Tongue (tissue), 2 donors: ENCODE data around the gene SCN4A. TPM values are rescaled to one million over a fixed set of nuclear protein-coding genes. Genes with fewer than 3 reads are reported as not detected.

ENCODE experiments used
- DNase-seq: peaks from one replicate; pipeline ENCODE4 v3.0.0-alpha.2; 2015
- total RNA-seq: library from RNA; depleted of rRNA; stranded (reverse); fragments of >200 nt; gene quantifications from one replicate; pipeline ENCODE4 v1.2.3, GENCODE V29; 2014

SCN4A gene
- total RNA-seq, 1 donor from 2014 or later, result 46.2 TPM

DNA sequence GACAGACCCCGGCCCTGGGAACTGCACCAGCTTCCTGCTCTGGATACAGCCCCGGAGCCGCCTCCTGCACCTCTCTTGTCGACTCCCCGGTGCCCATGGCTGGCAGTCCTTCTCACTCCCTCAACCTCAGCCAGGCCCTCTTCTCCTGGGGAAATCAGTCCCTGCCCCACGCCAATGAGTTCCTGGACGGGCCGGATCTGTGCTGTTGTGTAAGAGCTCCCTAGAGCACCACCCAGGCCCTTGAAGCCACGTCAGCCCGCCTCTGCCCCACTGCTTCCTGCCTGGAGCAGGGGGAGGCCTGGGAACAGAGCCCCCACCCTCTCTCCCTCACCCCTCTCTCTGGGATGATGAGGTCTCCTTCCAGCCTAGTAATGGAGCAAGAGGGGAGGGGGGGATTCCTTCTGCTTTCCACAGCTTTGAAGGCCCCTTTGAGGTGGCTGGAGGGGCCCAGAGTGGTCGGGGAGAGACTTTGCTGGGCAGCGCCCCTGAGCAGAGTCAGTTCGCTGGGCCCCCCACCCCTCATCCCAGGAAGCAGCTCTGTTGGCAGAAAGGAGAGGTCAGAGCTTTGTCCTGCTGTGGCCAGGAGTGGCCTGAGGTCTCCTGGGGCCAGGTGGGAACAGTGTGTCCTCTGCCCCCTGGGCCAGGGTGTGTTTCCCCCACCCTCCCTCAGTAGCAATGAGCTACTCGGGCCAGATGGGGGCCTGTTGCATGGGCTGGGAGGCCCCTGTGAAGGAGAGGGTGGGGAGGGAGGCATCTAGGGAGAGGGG is 29.2 kb upstream of the SCN4A start:
- DNase-seq, result no peak

DNA sequence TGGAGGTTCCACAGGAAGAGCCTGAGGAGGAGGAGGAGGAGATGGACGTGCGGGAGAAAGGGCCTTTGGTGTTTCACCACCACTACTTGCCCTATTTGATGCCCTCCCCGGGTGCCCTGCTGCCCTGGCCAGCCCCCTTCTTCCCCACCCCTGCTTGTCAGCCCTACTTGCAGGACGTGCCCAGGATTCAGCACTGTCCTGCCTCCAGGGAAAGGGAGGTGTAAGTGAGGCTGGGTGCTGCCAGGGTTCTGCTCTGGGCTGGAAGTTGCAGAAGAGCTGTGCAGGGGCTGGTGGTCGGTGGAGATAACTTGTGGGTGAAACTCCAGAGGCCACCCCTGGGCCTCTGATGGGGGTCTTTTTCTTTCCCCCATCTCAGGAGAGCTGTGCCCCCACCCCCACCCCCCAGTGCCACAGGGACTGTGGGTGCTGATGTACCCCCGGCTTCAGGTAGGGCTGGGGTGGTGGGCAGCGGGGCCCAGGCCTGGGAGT is 28.4 kb upstream of the SCN4A start:
- DNase-seq, result no peak

DNA sequence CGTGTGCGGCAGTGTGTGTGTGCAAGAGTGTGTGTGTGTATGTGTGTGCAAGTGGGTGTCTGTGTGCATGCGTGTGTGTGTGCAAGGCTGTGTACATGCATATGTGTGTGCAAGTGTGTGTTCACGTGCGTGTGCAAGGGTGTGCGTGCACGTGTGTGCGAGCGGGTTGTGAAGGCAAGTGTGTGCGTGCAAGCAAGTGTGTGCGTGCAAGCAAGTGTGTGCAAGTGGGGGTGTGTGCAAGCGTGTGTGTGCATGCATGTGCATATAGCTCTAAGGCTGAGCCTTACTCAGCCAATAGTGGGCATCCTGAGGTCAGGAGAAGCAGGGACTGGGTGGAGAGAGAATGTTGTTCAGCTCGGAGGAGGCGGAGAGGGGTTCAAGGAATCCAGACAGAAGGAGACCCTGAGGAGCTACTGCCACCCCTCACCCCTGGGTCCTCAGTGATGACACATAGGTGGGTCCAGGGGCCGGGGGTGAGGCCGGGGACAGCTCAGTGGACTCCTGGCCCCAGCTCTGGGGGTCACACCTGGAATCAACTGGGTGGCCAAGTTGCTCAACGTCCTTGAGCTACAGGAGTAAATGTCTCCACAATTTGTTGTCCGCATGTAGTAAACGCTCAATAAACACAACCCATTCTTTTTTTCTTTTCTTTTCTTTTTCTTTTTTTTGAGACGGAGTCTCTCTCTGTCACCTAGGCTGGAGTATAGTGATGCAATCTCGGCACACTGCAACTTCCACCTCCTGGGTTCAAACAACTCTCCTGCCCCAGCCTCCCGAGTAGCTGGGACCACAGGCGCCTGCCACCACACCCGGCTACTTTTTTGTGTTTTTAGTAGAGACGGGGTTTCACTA is 27.2 kb upstream of the SCN4A start:
- DNase-seq, result no peak

DNA sequence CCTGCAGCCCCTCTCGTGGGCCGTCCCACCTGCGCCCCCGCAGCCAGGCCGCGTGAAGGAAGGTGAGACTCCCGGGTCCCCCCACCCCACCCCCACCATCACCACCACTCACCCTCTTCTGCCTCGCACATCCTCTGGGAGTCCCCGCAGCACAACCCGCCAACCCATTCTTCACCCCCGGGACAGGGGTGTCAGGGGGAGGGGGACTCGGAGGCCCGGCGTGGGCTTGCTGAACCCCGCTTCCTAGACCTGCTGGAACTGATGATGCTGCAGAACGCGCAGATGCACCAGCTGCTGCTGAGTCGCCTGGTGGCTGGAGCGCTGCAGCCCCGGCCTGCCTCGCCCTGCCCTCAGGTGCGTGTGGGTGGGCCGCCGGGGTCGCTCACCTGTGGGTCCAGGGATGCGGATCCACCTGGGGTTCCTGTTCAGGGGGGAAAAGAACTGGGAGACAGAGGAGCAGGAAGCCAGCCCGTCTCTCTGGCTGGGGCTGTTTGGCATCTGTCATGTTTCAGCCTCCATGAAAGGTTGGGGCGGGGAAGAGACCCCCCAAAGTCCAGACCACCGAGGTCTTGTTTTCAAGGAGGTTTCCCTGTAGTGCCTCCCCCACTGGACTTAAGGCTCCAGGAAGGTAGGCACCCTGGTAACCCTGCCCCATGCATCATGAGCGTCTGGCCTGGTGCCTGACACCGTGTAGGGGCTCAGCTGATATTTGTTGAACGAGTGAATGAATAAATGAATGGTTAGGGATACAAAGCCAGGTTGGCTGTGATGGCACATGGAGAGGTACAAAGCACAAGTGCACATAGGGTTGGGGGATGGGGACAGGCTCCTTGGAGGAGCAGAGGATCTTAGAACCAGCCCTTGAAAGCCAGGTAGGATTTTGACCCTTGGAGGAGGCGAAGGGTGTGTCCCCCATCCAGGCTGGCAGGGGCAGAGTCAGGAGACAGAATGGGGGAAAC is 26.3 kb upstream of the SCN4A start:
- no peak for DNase-seq

DNA sequence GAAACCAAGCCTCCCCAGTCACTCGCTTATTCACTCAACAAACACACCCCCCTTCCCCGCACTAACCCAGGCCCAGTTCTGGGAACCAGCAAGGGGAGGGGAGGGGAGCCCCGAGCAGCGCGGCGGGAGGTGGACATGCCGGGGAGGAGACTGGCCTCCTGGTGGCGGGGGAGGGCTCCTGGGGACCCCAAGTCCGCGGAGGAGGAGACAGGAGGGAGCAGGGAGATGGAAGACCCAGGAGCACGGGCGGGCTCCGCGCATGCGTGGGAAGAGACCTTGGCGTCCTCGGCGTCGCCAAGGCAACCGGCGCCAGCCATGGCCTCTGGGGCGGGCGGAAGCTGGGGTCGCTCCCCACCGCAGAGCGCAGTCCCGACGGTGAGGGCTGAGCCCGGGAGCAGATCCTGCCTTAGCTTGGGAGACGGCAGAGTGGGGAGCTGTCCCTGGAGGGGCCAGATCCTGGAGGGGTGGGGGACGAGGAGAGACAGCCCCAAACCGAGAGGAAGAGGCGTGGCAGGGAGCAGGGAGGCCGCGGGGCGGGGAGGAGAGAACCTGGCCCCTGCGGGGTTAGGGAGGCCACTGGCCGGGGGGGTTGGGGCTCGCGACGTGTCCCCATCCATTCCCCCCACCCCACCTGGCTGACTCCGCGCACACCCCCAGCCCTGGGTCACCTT is 25.5 kb upstream of the SCN4A start, which contains the start of gene PRR29:
TSS of gene PRR29 (plus strand) at position 302 of the 671 bp plus-strand sequence. CDS start at position 316, 14 bp downstream.
- DNase-seq, result peak; percentile 90

DNA sequence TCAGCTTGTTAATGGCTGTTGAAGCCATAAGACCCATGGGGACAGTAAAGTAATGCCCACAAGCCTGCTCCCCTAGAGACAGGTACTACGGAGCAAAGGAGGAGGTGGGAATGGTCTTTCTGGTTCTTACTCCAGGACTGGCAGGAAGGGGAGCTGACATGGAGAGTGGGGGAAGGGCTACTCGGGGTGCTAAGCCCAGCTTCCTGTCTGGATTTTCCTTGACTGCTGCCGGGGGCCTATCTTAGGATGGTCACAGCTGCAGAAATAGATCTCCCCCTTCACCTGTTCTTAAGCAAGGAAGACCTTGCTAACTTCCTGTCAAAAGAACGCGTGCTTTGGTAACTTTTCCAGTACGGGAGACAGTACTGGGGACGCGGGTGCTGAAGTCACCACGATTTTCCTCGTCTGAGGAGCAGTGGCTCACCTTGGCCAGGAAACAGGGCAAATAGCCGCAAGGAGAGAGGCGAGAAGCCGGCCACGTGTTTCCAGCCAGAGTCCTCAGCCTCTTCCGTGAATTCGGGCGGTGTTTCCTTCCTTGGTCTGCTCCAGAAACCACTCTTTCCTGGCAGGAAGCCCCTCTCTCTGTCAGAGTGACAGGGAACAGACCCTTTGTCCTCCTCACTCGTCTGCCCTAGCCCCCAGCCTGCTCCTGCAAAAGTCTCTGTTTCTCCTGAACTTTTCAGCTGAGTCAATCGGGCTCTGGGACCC is 24.8 kb upstream of the SCN4A start:
- peak; percentile 82 for DNase-seq

DNA sequence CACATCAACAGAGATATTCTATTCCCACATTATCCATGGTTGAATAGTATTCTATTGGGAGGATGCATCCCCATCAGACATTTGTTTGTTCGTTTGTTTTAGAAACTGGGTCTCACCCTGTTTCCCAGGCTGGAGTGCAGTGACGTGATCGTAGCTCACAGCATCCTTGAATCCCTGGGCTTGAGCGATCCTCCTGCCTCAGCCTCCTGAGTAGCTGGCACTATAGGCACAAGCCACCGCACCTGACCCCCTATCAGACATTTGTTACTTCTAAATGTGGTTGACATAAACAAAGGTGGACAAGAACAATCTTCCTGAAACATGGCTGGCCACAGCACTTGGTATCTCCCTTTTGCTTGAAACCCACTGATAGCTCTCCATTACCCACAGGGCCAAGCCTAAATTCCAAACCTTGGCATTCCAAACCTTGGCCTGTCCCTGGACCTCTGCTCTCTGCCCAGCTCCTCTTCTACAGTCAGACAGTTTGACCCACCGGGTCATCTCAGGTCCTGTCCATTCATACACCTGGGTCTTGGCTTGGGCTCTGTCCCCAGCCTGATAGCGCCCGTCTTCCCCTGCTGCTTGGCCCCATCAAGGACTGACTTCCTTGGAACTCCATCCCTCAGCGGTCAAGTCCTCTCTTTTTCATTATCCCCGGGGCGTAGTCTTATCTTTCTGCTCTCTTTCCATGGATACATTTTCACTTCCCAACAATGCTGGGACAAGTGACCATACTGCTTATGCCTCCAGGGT is 23.9 kb upstream of the SCN4A start:
- no peak for DNase-seq

DNA sequence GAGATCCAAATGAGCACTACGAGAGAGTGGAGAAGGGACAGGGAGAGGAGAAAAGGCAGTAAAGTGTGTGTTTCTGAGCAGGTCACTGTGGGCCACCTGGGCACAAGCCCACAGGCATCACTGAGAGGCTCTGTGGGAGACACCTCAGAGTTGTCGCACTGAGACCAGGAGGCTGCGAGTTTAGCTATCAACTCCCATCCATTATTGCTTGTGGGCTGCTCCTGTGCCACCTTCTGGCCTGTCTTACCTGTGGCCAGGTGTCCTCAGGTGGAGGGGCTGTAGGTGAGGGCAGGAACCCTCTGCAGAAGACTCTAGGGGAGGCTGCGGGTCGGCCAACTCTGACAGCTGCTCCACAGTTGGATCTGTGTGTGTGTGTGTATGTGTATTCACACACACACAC is 22.9 kb upstream of the SCN4A start:
- no peak for DNase-seq

DNA sequence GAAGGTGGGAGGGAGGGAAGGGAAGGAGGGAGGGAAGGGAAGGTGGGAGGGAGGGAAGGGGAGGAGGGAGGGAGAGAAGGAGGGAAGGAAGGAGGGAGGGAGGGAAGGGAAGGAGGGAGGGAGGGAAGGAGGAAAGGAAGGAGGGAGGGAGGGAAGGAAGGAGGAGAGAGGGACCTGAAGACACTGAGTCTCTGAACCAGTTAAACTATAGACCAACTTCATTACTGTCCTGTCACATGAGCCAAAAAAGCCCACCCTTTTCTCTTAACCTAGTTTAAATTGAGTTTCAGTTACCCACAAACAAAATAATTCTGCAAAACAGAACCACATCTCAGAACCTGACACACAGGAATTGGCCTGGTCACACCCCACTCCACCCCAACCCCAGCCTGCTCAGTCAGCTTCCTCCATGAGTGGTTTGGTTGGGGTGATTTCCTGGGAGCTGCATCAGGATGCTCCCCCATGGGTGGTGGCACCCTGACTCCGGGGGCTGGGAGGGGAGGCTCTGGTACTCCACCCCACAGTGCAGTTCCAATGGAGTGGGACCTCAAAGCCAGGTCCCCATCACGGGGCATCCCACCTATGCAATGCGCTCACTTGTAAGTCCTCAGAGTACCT is 20.8 kb upstream of the SCN4A start:
- DNase-seq, result no peak

DNA sequence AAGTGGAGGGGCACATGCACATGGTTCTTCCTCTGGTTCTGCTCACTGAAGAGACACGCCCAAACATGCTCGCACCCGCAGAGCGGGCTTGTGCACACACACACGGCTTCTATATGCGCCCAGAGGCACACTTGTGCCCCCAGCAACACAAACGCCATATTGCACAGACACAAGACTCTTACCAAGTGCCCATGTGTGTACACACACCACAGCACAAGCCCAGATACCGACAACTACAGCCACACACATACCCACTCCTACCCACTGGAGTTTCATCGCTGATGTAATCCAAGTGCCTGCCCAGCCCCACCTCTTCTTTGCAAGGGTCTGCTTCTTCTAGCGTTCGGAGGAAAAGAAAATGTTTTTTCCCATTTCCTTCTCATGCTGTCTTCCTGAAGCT is 18.9 kb upstream of the SCN4A start:
- no peak for DNase-seq

DNA sequence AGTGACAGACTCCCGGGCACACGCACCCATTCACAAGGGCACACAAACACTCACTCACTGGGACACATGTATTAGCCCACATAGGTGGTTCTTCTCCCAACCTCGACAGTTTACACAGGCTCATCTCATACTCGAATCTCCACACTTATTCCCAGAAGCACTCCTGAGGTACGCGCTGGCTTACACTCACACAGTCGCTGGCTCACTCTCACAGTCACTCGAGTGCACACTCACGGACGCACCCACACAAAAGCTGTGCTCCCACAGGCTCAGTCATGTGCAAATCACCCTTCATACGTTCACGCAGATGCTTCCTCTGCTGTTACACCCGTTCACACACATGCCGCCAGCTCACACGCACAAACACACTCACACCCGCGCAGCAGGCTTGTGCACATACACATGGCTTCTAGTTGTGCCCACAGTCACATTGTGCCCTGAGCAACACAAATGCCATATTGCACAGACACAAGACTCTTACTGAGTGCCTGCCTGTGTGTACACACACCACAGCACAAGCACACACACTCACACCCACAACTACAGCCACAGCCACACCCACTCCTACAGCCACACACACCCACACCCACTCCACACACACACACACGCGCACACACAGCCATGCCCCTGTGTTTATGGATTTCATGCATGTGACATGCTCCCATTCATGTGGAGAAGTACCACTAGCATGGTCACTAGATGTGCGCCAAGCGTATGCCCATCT is 17.1 kb upstream of the SCN4A start:
- no peak for DNase-seq

DNA sequence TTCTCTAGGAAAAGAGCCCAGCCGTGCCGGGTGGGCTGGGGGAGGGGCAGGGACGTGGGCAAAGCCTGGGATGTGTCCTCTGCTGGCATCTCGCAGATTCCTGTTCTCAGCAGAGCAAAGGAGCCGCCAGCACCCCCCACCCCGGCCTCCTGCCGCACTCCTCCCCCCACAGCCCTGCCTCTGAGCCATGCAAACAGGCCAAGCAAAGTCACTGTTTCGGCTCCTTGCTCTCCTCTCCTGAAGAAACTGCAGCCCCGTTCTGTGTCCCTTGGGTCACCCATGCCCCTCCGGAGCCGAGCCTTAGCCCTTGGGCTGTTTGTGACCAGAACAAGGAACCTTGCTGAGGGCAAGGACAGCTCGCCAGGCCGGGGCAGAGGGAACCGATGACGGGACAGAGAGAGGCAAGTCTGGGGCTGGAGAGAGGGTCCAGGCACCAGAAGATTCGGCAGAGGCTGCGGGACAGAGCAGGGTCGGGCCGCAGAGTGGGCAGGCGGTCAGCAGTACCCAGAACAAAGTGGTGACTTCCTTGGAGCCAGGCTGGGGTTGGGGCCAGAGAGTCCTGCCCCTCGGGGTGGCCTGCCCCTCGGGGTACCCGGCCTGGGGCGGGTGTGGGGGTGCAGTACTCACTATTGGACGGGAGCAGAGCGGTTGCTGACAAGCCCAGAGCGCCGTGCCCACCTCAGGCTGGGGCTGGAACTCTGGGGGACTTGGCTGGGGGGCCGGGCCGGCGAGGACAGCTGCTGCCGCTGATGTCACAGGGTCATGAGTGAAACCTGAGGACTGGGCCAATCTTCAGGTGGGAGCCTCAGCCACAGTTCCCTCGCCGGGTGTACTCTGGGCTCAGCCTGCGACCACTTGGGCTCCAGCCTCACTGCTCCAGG is 16.3 kb upstream of the SCN4A start:
- DNase-seq, result peak; percentile 91

DNA sequence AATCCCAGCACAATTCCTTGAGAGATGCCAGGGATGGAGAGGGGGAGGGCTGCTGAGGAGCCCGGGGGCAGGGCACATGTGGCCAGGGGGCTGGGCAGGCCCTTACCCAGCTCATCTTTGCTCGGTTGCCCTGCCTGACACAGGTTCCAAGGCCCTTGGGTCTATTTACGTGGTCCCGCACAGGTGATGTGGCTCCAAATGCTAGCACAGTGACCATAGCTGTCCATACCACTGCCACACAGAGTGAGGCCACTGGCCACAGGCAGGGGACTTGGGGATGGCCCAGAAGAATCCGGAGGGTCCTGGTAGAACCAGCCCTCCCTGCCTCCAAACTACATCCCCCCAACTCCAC is 15.4 kb upstream of the SCN4A start:
- no peak for DNase-seq

DNA sequence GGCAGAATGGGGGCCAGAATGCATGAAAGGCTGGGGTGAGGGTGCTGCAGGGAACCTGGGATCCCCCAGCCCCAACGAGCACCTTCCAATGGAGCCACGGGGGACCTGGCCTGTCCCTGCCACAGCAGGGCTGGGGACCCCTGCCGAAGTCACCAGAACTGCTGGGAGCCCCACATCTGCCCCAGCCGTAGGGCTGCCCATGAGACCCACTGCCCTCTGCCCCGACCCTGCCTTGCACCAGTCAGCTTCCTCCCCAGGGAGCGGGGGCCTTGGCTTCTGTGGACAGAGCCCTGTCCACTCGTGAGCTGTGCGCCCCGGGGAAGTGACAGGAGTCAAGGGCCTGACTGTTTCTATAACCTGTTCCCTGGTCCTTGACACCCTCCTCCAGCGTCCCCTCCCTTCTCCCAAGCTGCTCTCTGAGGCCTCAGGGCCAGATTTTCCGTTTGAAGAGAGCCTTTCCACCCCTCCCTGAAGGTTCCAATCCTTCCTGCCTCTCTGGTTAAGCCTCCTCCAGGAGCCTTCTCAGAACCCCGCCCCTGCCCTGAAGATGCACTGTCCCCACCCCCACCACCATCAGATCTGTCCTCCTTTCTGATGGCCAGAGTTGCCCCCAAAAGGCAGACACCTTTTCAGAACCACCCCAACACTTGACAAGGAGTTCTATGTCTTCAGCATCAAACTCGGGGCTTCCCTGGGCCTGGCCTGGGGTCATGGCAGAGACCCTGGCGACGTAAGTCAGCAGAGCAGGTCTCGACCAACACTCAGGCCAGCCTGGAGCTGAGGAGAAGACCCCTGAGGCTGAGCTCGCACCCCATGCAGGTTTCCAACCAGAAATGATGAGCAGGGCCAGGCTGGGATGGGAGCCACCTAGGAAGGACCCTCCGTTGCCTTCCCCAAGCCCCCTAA is 14.8 kb upstream of the SCN4A start:
- DNase-seq, result no peak

DNA sequence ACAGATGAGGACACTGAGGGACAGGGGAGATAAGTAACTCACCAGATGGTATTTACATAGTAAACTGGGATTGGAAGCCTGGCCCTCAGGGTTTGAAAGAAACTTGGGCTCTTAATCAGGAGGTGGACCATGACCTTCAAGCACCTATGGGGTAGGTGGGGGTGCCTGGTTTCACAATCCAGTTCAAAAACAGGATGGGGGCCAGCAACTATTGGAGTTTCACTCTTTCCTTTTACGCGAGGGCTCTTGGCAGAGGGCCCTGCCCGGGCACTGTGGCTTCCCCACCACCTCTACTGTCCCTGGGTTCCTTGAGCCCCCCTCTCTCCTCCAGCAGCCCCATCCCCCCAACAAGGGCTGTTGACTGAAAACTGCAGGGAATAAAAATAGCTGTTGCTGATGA is 14.1 kb upstream of the SCN4A start:
- no peak for DNase-seq

DNA sequence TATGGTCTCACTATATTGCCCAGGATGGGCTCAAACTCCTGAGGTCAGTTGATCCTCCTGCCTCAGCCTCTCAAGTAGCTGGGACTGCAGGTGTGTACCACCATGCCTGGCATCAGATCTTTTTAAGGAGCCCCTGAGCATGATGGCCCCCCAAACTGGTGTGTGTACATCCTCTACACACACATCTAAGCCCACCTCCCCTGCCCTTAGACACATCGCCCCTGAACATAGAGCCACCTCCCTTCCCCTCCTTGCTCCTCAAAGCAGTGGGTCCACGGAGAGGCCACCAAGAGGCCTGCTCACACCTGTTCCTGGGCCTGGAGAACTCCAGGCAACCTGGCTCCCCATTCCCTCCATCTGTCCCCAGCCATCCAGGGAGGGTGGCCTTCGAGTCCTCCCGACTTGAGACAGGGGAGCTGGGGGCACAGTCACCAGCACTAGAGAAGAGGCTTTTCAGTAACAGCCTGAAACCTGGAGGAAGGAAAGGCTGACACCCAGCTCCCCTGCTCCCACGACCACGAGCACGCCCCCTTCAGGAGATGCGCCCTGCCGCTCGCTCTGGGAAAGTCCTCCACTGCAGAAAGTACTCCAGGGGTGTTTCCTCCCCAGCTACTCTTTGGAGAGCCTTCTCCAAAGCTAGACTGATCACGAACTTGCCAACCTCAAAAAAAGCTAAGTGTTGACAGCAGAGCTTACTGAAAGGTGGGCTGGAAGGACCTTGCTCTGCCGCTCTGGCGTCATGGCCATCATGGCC is 12.8 kb upstream of the SCN4A start:
- DNase-seq, result no peak
